Fibroblast of lung (primary cell): ENCODE data around the gene TPM2. TPM values are rescaled to one million over a fixed set of nuclear protein-coding genes. Genes with fewer than 3 reads are reported as not detected.

Source experiments
- DNase-seq, 2 donors: peaks; one replicate each; pipeline versions ENCODE4 v3.0.0 to v3.0.0-alpha.2; 2010; ENCODE audit warnings: low read depth in 2 of 2
- H2AFZ ChIP-seq: 2 replicates; pipeline ENCODE4 v1.5.1; 2012; ENCODE audit warnings: low read length, control low read depth, inconsistent platforms
- H3K27ac ChIP-seq: 2 replicates; pipeline ENCODE4 v1.5.1; 2011; ENCODE audit warnings: low read length, control low read depth; ENCODE audit not compliant: insufficient read depth
- H3K27me3 ChIP-seq: 2 replicates; pipeline ENCODE4 v1.5.1; 2011; ENCODE audit warnings: mild to moderate bottlenecking, low read length; ENCODE audit not compliant: control insufficient read depth, insufficient read depth
- H3K36me3 ChIP-seq: 2 replicates; pipeline ENCODE4 v1.5.1; 2011; ENCODE audit warnings: low read length; ENCODE audit not compliant: control insufficient read depth, insufficient read depth
- H3K4me1 ChIP-seq: 2 replicates; pipeline ENCODE4 v1.5.1; 2011; ENCODE audit warnings: low read length; ENCODE audit not compliant: control insufficient read depth, insufficient read depth; ENCODE audit errors: extremely low read depth
- H3K4me2 ChIP-seq: 2 replicates; pipeline ENCODE4 v1.5.1; 2011; ENCODE audit warnings: low read length, control low read depth; ENCODE audit not compliant: insufficient read depth; ENCODE audit errors: extremely low read depth
- H3K4me3 ChIP-seq, 4 experiments: fragments of 200-600 bp in 1 of 4; sonication (generic) in 1 of 4; replicated peaks in 1 of 4; 2 replicates each; pipeline ENCODE4 v1.5.1; 2011 to 2016; ENCODE audit warnings: low read length in 4 of 4, low read depth in 3 of 4, mild to moderate bottlenecking in 3 of 4, control low read depth in 2 of 4, inconsistent platforms in 1 of 4, mixed read lengths in 1 of 4; ENCODE audit not compliant: insufficient read depth in 1 of 4; ENCODE audit errors: control extremely low read depth in 1 of 4
- H3K79me2 ChIP-seq: 2 replicates; pipeline ENCODE4 v1.5.1; 2012; ENCODE audit warnings: mild to moderate bottlenecking, low read length, inconsistent platforms; ENCODE audit not compliant: control insufficient read depth, insufficient read depth
- H3K9ac ChIP-seq: 2 replicates; pipeline ENCODE4 v1.5.1; 2011; ENCODE audit warnings: mild to moderate bottlenecking, low read length, control low read depth; ENCODE audit not compliant: insufficient read depth
- H3K9me3 ChIP-seq: 2 replicates; pipeline ENCODE4 v1.5.1; 2012; ENCODE audit warnings: low read depth, low read length; ENCODE audit not compliant: control insufficient read depth, insufficient read depth
- H4K20me1 ChIP-seq: 2 replicates; pipeline ENCODE4 v1.5.1; 2011; ENCODE audit warnings: low read length; ENCODE audit not compliant: control insufficient read depth, insufficient read depth; ENCODE audit errors: extremely low read depth
- EZH2 ChIP-seq: IDR thresholded peaks from 2 replicates; pipeline ENCODE4 v1.5.1; 2012; ENCODE audit warnings: low read length, control low read depth, mild to moderate bottlenecking; ENCODE audit errors: missing control alignments
- polyA plus RNA-seq, 2 donors: library from polyadenylated mRNA; depleted of rRNA in 1 of 2; stranded (reverse) in 1 of 2; unstranded in 1 of 2; fragments of >200 nt; gene quantifications; 2 replicates each; pipeline ENCODE4 v1.2.1, GENCODE V29; 2011 to 2012; ENCODE audit warnings: missing spikeins in 1 of 2
- total RNA-seq: library from RNA; depleted of rRNA; stranded (reverse); fragments of >200 nt; gene quantifications from 2 replicates; pipeline ENCODE4 v1.2.1, GENCODE V29; 2014
- TF ChIP-seq, protein P1 (sequence below), 2 donors: IDR thresholded peaks in 1 of 2; conservative IDR thresholded peaks in 1 of 2; 1 replicate in 1 of 2; 2 replicates in 1 of 2; pipeline ENCODE4 v1.5.1; 2011 to 2012; ENCODE audit warnings: low read length in 2 of 2, control low read depth in 1 of 2, inconsistent platforms in 1 of 2, low read depth in 1 of 2, mild to moderate bottlenecking in 1 of 2

The TPM2 gene
- total and polyA plus RNA-seq, 2 donors (not counting 1 experiment from before 2014, with no cell fraction given), result 1,003 to 1,927 TPM

GRCh38 chr9:35728041-35728971, 38.6 kb upstream of the TPM2 start:
- Histone ChIP-seq H3K36me3 (peaks cover 22% of the 10 kb centered on the region), H3K27me3 (no peaks in the 10 kb centered on the region), H3K9ac (peak overlapping the region; percentile 72), H3K79me2 (peaks cover 83% of the 10 kb centered on the region), H3K9me3 (no peaks in the 10 kb centered on the region), H3K4me1 (peaks cover 17% of the 10 kb centered on the region), H3K27ac (peak overlapping the region; percentile 94), H4K20me1 (no peaks in the 10 kb centered on the region), H2AFZ (no peak overlapping the region), H3K4me3 (peak overlapping the region; percentile 71 to 99 (median 96)), H3K4me2 (peak overlapping the region; percentile 100)
- no peak for TF ChIP-seq EZH2
- TF ChIP-seq, protein P1, sequence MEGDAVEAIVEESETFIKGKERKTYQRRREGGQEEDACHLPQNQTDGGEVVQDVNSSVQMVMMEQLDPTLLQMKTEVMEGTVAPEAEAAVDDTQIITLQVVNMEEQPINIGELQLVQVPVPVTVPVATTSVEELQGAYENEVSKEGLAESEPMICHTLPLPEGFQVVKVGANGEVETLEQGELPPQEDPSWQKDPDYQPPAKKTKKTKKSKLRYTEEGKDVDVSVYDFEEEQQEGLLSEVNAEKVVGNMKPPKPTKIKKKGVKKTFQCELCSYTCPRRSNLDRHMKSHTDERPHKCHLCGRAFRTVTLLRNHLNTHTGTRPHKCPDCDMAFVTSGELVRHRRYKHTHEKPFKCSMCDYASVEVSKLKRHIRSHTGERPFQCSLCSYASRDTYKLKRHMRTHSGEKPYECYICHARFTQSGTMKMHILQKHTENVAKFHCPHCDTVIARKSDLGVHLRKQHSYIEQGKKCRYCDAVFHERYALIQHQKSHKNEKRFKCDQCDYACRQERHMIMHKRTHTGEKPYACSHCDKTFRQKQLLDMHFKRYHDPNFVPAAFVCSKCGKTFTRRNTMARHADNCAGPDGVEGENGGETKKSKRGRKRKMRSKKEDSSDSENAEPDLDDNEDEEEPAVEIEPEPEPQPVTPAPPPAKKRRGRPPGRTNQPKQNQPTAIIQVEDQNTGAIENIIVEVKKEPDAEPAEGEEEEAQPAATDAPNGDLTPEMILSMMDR (conservative IDR thresholded peaks at IDR 0.05 in 1 of 2, IDR thresholded peaks at IDR 0.05 in 1 of 2; ENCODE audit: low read depth in 1 of 2, low read length in 2 of 2), result no peak
- DNase-seq, result peak; percentile 91 to 92

- DNase-seq, result no peak
- Histone ChIP-seq H3K27me3 (no peaks in the 10 kb centered on the region), H3K4me1 (peaks cover 17% of the 10 kb centered on the region), H3K36me3 (peaks cover 23% of the 10 kb centered on the region), H2AFZ (no peak overlapping the region), H4K20me1 (no peaks in the 10 kb centered on the region), H3K4me3 (peak overlapping the region; percentile 71 to 99 (median 96)), H3K4me2 (peak overlapping the region; percentile 100), H3K9ac (peak overlapping the region; percentile 53), H3K27ac (peak overlapping the region; percentile 94), H3K79me2 (peaks cover 77% of the 10 kb centered on the region), H3K9me3 (no peaks in the 10 kb centered on the region)
- TF ChIP-seq, protein P1 (conservative IDR thresholded peaks at IDR 0.05 in 1 of 2, IDR thresholded peaks at IDR 0.05 in 1 of 2; ENCODE audit: low read depth in 1 of 2, low read length in 2 of 2), result no peak
- TF ChIP-seq EZH2, result no peak
Observed at GRCh38 chr9:35727676-35728040, 37.9 kb upstream of the TPM2 start.

DNA sequence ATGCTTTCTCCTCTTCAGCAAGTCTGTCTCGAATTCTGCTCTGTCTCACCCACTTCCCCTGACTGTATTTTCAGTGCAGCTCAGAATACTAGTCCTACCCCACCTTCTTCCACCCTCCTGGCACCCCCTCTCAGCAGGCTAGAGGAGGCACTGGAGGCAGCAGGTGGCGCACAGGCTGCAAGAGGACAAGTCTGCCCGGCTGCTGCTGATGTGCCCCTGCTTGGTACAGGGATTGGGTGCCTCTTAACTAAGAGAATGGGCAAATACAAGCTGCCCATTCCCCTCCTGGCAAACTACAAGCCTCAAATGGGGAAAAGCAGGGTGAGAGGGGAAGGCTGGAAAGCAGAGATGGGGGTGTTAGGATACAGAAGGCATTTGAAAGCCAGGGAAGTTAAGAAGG, 37.2 kb upstream of the TPM2 start:
- H4K20me1 ChIP-seq, result no peaks in the 10 kb centered on the region
- H3K9ac ChIP-seq, result no peak overlapping the region
- peak; percentile 54 to 62 for DNase-seq
- H2AFZ ChIP-seq, result no peak overlapping the region
- peaks cover 17% of the 10 kb centered on the region for H3K4me1 ChIP-seq
- peak overlapping the region in 3 of 4 experiments; percentile 95 to 99 (median 96) for H3K4me3 ChIP-seq
- peak overlapping the region; percentile 94 for H3K27ac ChIP-seq
- no peak for TF ChIP-seq EZH2
- TF ChIP-seq, protein P1 (conservative IDR thresholded peaks at IDR 0.05 in 1 of 2, IDR thresholded peaks at IDR 0.05 in 1 of 2; ENCODE audit: low read depth in 1 of 2, low read length in 2 of 2), result peak; percentile 6 to 19
- H3K79me2 ChIP-seq, result peaks cover 82% of the 10 kb centered on the region
- H3K27me3 ChIP-seq, result no peaks in the 10 kb centered on the region
- peaks cover 26% of the 10 kb centered on the region for H3K36me3 ChIP-seq
- no peaks in the 10 kb centered on the region for H3K9me3 ChIP-seq
- H3K4me2 ChIP-seq, result peak overlapping the region; percentile 100
